GM18951 (cell line): Measurements from ENCODE around the gene DCHS2.

Experiments used
- POLR2A ChIP-seq: IDR thresholded peaks from 4 replicates; pipeline ENCODE4 v1.6.1; 2011; ENCODE audit warnings: mild to moderate bottlenecking; ENCODE audit not compliant: insufficient read length, insufficient read depth; ENCODE audit errors: extremely low read depth
- in situ Hi-C: fragments of 300-500 bp; cut with MboI; formaldehyde crosslinking; loops from one replicate; pipeline ENCODE4 v1.12.0; 2022; ENCODE audit warnings: low sequenced_read_pairs, mixed read lengths, inconsistent platforms; ENCODE audit not compliant: unreplicated experiment

Gene DCHS2

GRCh38 chr4:154328030-154328429 lies 163.6 kb downstream of the DCHS2 start:
- in situ Hi-C loops: loop anchor here (25.0 kb wide), 1 partner anchor 184 kb away; no protein-coding TSS in a partner anchor
- TF ChIP-seq POLR2A: no peak

- TF ChIP-seq POLR2A: no peak
- in situ Hi-C loops: no loop called here
Observed at GRCh38 chr4:154320521-154320920, 171.1 kb downstream of the DCHS2 start.

- TF ChIP-seq POLR2A: no peak
- in situ Hi-C loops: no loop called here
Observed at GRCh38 chr4:154319736-154320135, 171.9 kb downstream of the DCHS2 start.

GRCh38 chr4:154317201-154317999 lies 174.2 kb downstream of the DCHS2 start:
- TF ChIP-seq POLR2A: no peak
- in situ Hi-C loops: no loop called here

- no peak for TF ChIP-seq POLR2A
- in situ Hi-C loops: no loop called here
Observed at GRCh38 chr4:154315741-154316140, 175.9 kb downstream of the DCHS2 start.

GRCh38 chr4:154314248-154314647 lies 177.4 kb downstream of the DCHS2 start:
- TF ChIP-seq POLR2A: no peak
- in situ Hi-C loops: no loop called here

GRCh38 chr4:154313004-154313585 lies 178.5 kb downstream of the DCHS2 start:
- no peak for TF ChIP-seq POLR2A
- in situ Hi-C loops: no loop called here

- TF ChIP-seq POLR2A: no peak
Observed at GRCh38 chr4:154312246-154312645, 179.4 kb downstream of the DCHS2 start.

GRCh38 chr4:154310578-154310977 lies 181.0 kb downstream of the DCHS2 start:
- in situ Hi-C loops: no loop called here
- TF ChIP-seq POLR2A: no peak

More at GRCh38 chr4:154312246-154312645, 179.4 kb downstream of the DCHS2 start:
- in situ Hi-C loops: no loop called here

- in situ Hi-C loops: no loop called here
- TF ChIP-seq POLR2A: no peak
Observed at GRCh38 chr4:154308207-154308606, 183.4 kb downstream of the DCHS2 start.

- in situ Hi-C loops: no loop called here
- no peak for TF ChIP-seq POLR2A
Observed at GRCh38 chr4:154307451-154307850, 184.1 kb downstream of the DCHS2 start.

- no peak for TF ChIP-seq POLR2A
- in situ Hi-C loops: no loop called here
Observed at GRCh38 chr4:154305616-154306015, 186.0 kb downstream of the DCHS2 start.

GRCh38 chr4:154304679-154305078 lies 186.9 kb downstream of the DCHS2 start:
- in situ Hi-C loops: no loop called here
- TF ChIP-seq POLR2A: no peak
